Activated T-cell treated with anti-CD3 and anti-CD28 coated beads for 1 hour (primary cell): Measurements from ENCODE around the gene ATMIN.
A peak's percentile ranks its signal among the peaks of the same experiment; 100 is the strongest.

Source experiments
- DNase-seq: peaks from one replicate; pipeline ENCODE4 v3.0.0-alpha.2; 2020; ENCODE audit warnings: low read depth

The ATMIN gene

GRCh38 chr16:81005610-81006161 is 30.0 kb upstream of the ATMIN start:
- DNase-seq, result no peak

- peak; percentile 49 for DNase-seq
Measured at GRCh38 chr16:81006211-81006812, 29.3 kb upstream of the ATMIN start.

DNA sequence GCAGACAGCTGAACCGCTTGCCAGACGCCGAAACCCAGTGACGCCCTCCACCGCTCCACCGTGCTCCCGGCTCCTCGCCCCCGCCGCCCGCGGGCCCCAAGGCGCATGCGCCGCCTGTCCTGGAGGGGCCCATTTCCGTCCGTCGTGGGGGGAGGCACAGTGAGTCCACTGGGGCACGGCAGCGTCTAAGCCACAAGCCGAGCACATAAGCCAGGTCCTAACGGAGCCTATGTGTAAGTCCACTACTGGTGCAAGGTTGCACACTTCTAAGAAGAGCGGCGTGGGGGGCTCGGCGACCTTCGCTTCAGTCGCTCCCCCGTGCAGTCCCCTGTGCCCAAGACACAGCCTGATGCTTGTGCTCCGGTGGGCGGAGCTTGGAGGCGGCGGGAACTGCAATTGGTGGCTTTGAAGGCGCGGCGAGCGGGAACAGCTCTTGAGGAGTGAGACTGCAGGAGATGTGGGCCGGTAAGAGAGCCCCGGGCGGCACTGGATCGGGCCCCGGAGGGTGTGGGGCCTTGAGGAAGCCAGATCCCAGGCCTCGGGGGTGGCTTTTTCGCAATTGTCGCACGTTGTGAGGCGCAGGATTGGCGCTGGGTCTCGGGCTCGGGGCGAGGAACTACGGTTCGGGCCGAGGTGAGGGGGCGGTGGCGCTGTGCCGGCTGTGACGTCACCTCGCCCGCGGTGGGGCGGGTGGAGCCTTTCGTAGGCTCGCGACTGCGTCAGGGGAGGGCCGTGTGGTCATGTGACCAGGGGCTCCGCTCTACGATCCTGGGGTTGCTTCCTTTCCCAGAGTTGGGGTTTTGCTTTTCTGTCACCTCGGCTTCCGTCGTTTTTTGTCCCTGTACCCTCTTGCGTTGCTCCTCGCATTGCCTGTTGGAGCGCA is 28.6 kb upstream of the ATMIN start, which contains the start of the genes CENPN and CMC2:
Gene CENPN, plus strand, starts transcription at position 402 of the 883 bp plus-strand sequence. CDS start 4,726 bp downstream, outside the sequence.
Gene CMC2, minus strand, starts transcription at position 73 of the 883 bp plus-strand sequence. CDS start 9,491 bp downstream, outside the sequence.
- peak; percentile 96 for DNase-seq

DNA sequence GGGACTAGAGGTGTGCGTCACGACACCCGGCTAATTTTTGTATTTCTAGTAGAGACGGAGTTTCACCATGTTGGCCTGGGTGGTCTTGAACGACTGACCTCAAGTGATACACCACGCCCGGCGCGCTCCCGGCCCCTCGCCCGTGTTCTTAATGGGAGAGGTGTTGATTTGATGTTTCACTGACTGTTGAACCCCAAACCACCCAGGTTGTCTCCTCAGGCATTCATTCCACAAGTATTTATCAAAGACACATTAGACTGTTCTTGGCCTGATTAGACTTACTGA is 27.2 kb upstream of the ATMIN start:
- no peak for DNase-seq

GRCh38 chr16:81012974-81013373 is 22.7 kb upstream of the ATMIN start:
- no peak for DNase-seq

GRCh38 chr16:81014672-81015071 is 21.0 kb upstream of the ATMIN start:
- DNase-seq, result no peak

DNA sequence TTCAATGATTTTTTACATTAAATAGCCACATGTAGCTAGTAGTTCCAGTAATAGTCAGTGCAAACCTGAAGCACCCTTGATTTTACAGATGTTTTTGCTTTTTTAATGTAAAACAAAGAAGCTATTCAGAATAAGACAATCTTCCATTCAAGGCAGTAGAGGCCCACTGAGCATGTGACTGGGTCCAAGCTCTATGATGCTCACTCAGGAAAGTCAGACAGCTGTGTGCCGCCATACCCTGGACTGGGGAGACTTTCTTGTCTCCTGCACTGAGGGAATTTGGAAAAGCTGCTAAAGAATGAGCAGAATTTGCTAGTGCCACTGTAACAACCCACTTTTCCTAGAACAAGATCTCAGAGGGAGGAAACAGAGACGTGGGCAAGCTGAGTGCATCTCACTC is 17.1 kb upstream of the ATMIN start:
- no peak for DNase-seq

DNA sequence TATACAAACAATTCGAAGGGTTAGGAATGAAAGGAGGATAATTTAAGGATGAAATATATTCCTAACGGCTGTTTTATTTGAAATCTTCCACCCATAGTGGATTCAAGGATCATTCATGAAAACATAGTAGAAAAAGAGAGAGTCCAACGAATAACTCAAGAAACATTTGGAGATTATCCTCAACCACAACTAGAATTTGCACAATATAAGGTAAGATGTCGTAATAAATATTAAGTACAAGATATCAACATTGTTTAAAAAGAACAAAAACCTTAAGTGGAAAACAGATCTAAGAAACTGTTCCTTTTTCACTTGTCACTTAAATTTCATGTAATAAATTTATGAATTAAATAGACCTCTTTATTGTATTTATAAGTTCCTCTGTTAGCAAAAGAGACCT is 9.2 kb upstream of the ATMIN start:
- DNase-seq, result no peak

GRCh38 chr16:81029930-81030604 is 5.6 kb upstream of the ATMIN start:
- DNase-seq, result no peak

GRCh38 chr16:81035975-81036750 is 521 bp downstream of the ATMIN start:
- DNase-seq, result no peak

GRCh38 chr16:81036751-81037350 is 1.2 kb downstream of the ATMIN start:
- no peak for DNase-seq

DNA sequence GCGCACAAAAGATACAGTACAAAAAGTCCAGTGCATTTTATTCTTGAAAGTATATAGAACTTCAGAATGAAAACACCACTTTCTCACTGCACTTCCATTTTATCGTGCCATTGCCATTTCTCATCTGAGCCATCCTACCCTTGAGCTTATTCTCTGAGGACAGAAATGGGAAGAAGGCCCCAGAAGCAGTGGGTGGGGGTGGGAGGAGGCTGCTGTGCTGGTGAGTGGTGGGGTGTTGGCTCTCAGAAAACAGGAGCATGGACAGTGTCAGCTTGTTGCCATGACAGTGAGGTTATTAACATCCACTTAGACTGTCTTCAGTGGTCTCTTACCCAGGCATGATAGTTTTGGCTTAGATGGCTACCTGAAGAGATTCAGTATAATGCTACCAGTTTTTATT is 4.5 kb downstream of the ATMIN start:
- DNase-seq, result no peak

- no peak for DNase-seq
Measured at GRCh38 chr16:81040842-81041241, 5.2 kb downstream of the ATMIN start.

GRCh38 chr16:81041696-81042095 is 6.1 kb downstream of the ATMIN start:
- DNase-seq, result no peak

DNA sequence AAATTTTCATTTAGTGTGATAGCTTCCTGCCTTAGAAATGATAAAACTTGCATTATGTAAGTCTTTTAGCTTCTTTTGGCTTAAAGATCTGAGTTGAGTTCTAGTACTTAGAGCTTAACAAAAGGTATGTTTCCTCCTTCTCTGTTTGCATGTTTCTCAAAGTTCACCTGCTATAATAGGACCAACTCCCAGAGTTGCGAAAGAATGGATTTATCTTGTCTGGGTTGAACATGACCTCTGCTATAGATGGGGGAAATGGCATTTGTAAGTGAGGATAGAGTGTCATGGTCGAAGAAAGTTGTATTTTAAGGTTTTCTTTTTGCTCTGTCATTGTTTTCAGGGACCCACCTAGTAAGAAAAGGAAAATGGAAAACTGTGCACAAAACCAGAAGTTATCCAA is 7.2 kb downstream of the ATMIN start:
- no peak for DNase-seq

DNA sequence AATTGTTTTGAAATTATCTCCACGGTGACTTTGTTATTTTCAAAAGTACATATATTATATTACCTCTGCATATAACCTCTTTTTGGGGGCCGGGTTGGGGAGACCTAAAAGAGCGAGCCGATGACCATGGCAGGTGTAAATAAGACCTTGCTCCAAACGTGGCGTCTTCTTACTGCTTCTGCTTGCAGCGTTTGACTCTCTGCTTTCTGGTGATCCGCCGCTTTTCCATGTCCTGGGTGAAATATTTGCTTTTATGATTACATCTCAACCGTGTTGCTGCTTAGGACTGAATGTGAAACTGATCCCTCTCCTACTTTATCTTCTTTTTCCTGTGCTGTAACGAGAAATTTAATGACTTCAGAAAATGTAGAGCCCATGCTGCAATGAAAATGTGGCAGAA is 18.1 kb downstream of the ATMIN start:
- DNase-seq, result no peak

DNA sequence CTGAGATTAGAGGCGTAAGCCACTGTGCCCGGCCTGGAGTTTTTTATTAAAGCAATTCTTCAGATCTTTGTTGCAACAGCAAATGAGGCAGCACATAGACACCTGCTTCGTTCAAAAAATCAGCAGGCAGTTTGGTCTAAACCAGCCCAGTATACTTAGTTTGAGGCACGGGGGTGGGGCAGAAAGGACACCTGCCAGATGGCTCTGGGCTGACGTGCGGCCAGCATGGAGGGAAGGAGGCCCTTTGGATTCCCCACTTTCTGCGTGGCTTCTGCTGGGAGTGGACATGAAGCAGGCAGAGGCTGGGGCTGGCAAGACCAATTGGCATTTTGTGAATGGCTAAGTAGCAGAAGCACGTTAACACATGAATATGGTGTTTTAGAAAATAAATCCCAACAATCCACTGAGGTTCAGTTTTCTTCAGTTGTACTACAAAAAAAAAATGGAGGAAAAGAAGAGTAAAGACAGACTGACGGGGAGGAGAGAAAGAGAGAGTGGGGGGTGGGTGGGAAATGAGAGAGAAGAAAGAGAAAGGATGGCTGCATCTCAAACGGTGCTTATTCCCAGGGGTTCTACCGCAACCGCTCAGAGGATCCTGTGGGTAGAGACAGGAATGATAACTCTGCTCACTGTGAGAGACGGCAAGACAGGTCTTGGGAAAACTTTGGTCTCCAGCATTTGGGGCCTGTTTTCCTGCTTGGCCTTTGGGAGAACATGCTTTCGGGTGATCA is 25.1 kb downstream of the ATMIN start:
- DNase-seq, result no peak

DNA sequence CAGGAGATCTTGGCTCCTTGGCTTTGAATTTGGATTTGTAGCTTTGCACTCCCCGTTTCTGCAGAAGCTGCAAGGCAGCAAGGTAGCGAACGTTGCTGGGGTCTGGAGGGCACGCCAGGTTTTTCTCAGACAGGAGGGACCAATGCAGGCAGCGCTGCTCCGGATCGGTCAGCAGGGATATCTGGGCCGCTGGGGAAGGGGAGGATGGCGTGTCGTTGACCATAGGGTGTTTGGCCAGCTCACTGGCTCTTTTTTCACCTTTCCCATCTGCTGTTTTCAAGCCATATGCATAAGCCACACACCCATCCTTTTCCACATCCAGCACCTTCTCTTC is 25.6 kb downstream of the ATMIN start:
- no peak for DNase-seq

DNA sequence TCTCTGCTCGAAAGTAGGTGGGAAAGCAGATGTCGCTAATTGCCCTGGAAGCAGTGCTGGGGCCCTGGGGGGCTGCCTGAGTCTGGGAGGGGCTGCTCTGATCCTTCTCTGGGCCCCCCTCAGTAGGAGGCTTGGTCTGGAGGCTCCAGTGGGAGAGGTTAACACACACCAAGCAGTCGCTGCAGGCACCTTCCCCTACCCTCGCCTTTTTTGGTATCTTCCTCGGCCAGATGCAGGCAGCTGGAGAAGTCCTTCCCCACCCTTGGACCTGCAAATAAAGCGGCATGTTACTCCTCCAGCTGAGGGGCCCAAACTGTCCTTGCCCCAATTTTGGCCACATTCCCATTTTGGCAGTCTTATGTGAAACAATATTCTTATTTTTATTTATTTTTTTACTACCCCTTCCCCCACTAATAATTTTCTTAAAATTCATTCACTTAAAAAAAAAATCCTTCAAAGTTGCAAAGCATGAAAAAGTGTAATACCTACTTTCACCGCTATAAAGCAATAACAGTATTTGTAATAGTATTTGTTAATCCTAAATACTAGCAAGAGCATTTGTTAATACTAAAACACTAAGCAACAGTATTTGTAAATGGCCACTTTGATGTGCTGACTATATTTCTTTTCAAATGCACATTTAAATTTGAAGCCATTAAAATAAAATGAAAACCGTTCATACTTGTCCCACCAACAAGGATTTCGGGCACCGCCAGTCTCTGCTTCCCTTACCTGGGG is 26.4 kb downstream of the ATMIN start:
- no peak for DNase-seq

GRCh38 chr16:81066681-81067080 is 31.0 kb downstream of the ATMIN start:
- DNase-seq, result no peak
